ENCODE measurements around the gene SUV39H2. TPM values are rescaled to one million over a fixed set of nuclear protein-coding genes. Genes with fewer than 3 reads are reported as not detected.

SUV39H2 gene
- total RNA-seq, 4 donors from 2014 or later: 3.1 to 11.3 (median 3.6) TPM

DNA sequence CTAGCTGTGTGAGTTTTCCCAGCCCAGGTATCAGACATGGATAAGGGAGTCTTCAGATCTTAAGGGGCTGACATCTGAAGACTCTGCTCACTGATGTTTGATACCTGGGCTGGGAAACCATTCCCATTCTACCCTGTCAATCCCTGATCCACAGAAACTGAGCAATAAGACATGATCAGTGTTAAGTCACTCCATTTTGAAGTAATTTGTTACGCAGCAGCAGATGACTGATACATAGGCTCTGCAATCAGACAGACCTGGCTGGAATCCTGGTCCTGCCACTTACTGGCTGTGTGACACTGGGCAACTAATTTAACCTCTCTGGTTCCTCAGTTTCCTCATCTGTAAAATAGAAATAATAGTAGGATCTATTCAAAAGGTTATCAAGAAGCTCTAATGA is 68.6 kb downstream of the SUV39H2 start:
- TF ChIP-seq, protein P1, sequence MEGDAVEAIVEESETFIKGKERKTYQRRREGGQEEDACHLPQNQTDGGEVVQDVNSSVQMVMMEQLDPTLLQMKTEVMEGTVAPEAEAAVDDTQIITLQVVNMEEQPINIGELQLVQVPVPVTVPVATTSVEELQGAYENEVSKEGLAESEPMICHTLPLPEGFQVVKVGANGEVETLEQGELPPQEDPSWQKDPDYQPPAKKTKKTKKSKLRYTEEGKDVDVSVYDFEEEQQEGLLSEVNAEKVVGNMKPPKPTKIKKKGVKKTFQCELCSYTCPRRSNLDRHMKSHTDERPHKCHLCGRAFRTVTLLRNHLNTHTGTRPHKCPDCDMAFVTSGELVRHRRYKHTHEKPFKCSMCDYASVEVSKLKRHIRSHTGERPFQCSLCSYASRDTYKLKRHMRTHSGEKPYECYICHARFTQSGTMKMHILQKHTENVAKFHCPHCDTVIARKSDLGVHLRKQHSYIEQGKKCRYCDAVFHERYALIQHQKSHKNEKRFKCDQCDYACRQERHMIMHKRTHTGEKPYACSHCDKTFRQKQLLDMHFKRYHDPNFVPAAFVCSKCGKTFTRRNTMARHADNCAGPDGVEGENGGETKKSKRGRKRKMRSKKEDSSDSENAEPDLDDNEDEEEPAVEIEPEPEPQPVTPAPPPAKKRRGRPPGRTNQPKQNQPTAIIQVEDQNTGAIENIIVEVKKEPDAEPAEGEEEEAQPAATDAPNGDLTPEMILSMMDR (IDR thresholded peaks at IDR 0.05; ENCODE audit: low read depth): no peak

DNA sequence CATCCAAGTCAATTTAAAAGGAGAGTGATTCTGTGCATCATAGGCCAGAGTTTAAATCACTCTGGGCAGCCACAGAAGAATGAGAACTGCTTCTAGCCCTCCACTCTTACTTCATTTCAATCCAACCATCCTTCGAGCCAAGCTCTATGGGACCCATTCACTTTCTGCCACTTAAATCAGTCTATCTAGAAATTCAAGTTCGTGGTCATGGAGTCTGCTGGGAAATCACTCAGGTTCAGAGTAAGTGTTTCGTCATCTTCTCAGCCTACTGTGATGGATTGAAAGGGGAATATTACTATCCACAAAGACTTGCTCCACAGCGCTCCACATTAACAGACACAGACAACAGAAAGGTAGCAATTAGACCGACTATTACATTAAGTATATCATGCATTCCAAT is 70.6 kb downstream of the SUV39H2 start:
- TF ChIP-seq, protein P1 (IDR thresholded peaks at IDR 0.05; ENCODE audit: low read depth): no peak

DNA sequence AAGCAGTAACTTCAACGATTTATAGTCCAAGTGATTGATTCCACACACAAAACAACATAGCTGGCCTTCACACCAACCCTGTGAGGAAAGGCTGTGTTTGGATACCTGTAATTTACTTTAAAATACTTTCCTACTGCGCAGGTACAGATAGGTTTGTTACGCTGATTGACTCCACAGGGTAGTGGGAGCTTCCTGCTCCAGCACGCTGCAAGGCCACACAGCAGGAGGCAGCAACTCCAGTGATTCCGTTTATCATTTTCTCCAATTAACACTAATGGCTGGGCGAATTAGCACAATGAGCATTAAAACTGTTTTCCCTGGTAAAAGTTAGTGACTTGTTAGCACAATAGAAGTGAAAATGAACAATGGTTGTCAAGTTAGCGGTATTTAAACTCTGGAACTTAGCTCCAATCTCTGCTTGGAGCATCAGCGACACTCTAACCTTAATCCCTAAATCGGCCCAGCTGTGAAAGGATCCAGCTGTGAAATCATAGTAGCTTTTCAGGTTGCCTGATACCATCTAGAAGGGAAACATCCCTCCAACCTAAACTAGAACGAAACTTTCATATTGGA is 74.3 kb downstream of the SUV39H2 start:
- TF ChIP-seq, protein P1 (IDR thresholded peaks at IDR 0.05; ENCODE audit: low read depth): no peak

DNA sequence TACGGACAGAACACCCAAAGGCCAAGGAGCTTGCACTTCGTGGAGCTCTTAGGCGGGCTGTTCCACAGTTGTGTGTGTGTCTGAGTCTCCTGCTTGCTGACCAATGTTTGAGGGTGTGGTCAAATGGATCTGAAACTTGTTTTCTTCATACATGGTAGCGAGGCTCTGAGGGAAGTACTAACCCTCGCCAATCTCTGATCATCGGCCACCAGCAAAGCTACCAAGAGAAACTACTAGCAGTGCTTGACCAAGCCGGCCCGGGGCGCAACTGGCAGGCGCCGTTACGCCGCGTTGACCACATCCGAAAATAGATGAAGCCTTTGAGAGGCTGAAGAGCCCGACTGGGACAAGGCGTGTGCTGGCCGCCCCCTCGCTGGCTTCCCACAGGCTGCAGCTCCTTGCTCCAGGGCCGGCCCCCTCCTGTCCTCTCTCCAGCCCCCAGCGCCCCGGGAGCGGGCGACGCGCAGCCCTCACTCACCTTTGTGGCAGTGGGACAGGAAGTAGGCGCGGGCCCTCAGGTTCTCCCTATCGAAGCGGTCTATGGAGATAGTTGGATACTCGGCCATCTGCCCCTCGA is 74.8 kb downstream of the SUV39H2 start:
- TF ChIP-seq, protein P1 (IDR thresholded peaks at IDR 0.05; ENCODE audit: low read depth): no peak

Other genes with a start within 250 kb of the SUV39H2 start
- gene FAM107B, start 104.0 kb upstream of the SUV39H2 start, total RNA-seq: 10 to 100 TPM; 31.5 to 59.0 (median 39.3) TPM
- 1 to 10 TPM; 2.0 to 6.8 (median 2.7) TPM for gene CDNF, start 40.8 kb upstream of the SUV39H2 start, total RNA-seq
- gene HSPA14, start 40.6 kb upstream of the SUV39H2 start, total RNA-seq: 10 to 100 TPM; 10.5 to 13.4 (median 12.7) TPM
- gene MSANTD7, start 40.6 kb upstream of the SUV39H2 start, total RNA-seq: 10 to 100 TPM in 1 of 4 donors, 1 to 10 TPM in 3; 6.5 to 13.5 (median 7.8) TPM
- gene DCLRE1C, start 75.2 kb downstream of the SUV39H2 start, total RNA-seq: 100 to 1,000 TPM in 1 of 4 donors, 10 to 100 TPM in 3; 13.0 to 114 (median 17.2) TPM
- not detected for gene MEIG1, start 80.5 kb downstream of the SUV39H2 start, total RNA-seq
- gene OLAH, start 165.1 kb downstream of the SUV39H2 start, total RNA-seq: 1 to 10 TPM in 1 of 4 donors, under 1 TPM in 2, not detected in 1; 0.38 to 1.3 (median 0.51) TPM
- 1 to 10 TPM in 1 of 4 donors, under 1 TPM in 2, not detected in 1; 0.75 to 1.8 (median 0.85) TPM for gene ACBD7, start 209.9 kb downstream of the SUV39H2 start, total RNA-seq
- gene RPP38, start 218.5 kb downstream of the SUV39H2 start, total RNA-seq: 10 to 100 TPM in 3 of 4 donors, 1 to 10 TPM in 1; 7.5 to 10.6 (median 10.3) TPM